Activated T-cell treated with anti-CD3 and anti-CD28 coated beads, Interleukin-2, amount 50 U/mL, for 72 hours (primary cell): ENCODE data around the gene HOXD11. TPM values are rescaled to one million over a fixed set of nuclear protein-coding genes. Genes with fewer than 3 reads are reported as not detected.
A peak's percentile ranks its signal among the peaks of the same experiment; 100 is the strongest.

Source experiments
- ATAC-seq, 2 donors: fragments of 150-1000 bp; cut with Tn5 transposase; replicated peaks in 1 of 2; 2 replicates each; pipeline ENCODE4 v1.10.0; 2021; ENCODE audit warnings: moderate library complexity in 2 of 2, mild to moderate bottlenecking in 1 of 2
- DNase-seq, 2 donors: peaks; one replicate each; pipeline ENCODE4 v3.0.0; 2021 to 2022; ENCODE audit warnings: mixed read lengths in 1 of 2
- H3K27ac Mint-ChIP-seq: one replicate; pipeline ENCODE4 v1.8.0; 2022; ENCODE audit warnings: mild to moderate bottlenecking, moderate library complexity, mixed read lengths
- H3K27me3 Mint-ChIP-seq: one replicate; pipeline ENCODE4 v1.8.0; 2022; ENCODE audit warnings: low read depth, mixed read lengths
- H3K36me3 Mint-ChIP-seq, 2 donors: one replicate each; pipeline ENCODE4 v1.8.0; 2022; ENCODE audit warnings: mixed read lengths in 2 of 2, mild to moderate bottlenecking in 1 of 2; ENCODE audit not compliant: insufficient read depth in 2 of 2
- H3K4me1 Mint-ChIP-seq: one replicate; pipeline ENCODE4 v1.8.0; 2022; ENCODE audit warnings: low read depth, mixed read lengths
- H3K4me3 Mint-ChIP-seq, 2 donors: one replicate each; pipeline ENCODE4 v1.8.0; 2022; ENCODE audit warnings: mild to moderate bottlenecking in 2 of 2, mixed read lengths in 2 of 2, moderate library complexity in 2 of 2
- H3K9me3 Mint-ChIP-seq, 2 donors: one replicate each; pipeline ENCODE4 v1.8.0; 2022; ENCODE audit warnings: mixed read lengths in 2 of 2
- total RNA-seq, 2 donors: library from RNA; stranded (reverse); gene quantifications; one replicate each; pipeline ENCODE4 v1.2.3, GENCODE V29; 2022

The HOXD11 gene
- total RNA-seq, 2 donors from 2014 or later: not detected

DNA sequence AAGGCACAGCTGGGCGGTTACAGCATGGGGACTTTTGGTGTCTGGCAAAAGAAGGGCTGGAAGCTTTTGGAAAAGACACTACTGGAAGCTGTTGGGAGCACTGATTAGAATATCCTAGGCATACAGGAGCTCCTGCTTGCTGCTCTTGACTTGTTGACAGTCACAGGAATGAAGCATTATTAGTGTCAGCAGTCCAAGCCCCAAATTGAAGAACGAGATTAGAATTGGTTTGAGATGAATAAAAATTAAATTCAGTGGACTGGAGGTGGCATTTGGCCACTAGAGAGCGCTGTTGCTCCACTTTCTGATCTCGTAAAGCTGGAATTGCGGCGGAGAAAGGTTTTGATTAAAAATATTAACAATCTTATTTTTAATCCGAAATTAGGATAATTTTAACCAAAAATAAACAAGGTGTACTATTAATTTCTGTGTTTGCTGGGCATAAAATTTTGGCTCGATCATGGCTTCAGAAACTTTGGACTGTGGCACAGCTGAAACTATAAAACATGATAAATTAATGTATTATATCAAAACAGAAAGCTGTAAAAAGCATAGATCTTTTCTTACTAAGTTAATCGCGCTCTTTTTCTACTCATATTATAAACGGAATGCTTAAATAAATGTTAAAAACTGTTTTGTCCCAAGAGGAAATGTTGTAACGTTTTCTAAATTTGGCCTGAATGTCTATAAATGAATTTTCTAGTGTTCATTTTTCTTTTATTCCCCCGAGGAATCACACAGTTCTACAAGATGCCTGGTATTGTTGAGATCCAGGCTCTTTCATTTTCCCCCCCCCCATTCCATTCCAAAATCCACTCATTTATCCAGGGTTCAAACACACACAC, 20.1 kb downstream of the HOXD11 start:
- ATAC-seq (no peak), DNase-seq (peak; percentile 61 to 67)
- Mint-ChIP-seq H3K27me3 (peaks cover 75% of the 10 kb centered on the region), H3K27ac (peak overlapping the region; percentile 63), H3K4me1 (peaks cover 42% of the 10 kb centered on the region), H3K4me3 (no peak overlapping the region), H3K36me3 (peaks cover 0 to 2% of the 10 kb centered on the region in 2 donors), H3K9me3 (no peaks in the 10 kb centered on the region)

DNA sequence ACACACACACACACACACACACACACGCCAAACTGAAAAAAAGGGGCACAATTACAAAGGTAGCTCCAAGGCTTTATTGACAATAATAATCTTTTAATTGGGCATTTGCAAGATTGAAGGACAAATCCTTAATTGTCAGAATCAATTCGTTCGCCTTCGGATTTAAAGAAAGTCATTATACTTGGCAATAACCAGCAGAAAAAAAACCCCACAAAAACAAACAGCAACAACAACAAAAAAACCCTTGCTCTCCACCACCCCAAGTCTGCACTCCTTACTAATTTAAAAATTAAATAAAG, 20.6 kb downstream of the HOXD11 start:
- Mint-ChIP-seq H3K4me3 (no peak overlapping the region), H3K27ac (peak overlapping the region; percentile 74), H3K27me3 (peaks cover 81% of the 10 kb centered on the region), H3K36me3 (peaks cover 0 to 5% of the 10 kb centered on the region in 2 donors), H3K4me1 (peaks cover 46% of the 10 kb centered on the region), H3K9me3 (no peaks in the 10 kb centered on the region)
- no peak for DNase-seq
- ATAC-seq: no peak

GRCh38 chr2:176128172-176128981, 21.3 kb downstream of the HOXD11 start:
- DNase-seq: no peak
- Mint-ChIP-seq H3K4me3 (peak overlapping the region; percentile 44 to 65), H3K4me1 (peaks cover 46% of the 10 kb centered on the region), H3K27me3 (peaks cover 86% of the 10 kb centered on the region), H3K9me3 (no peaks in the 10 kb centered on the region), H3K36me3 (peaks cover 0 to 5% of the 10 kb centered on the region in 2 donors), H3K27ac (peak overlapping the region; percentile 74)
- ATAC-seq: no peak

- H3K9me3 Mint-ChIP-seq: no peaks in the 10 kb centered on the region
- H3K4me1 Mint-ChIP-seq: peaks cover 46% of the 10 kb centered on the region
- peaks cover 0 to 5% of the 10 kb centered on the region in 2 donors for H3K36me3 Mint-ChIP-seq
- peak within 1 kb of the TSS; percentile 45 to 74 for H3K4me3 Mint-ChIP-seq
- peak; percentile 35 to 44 for DNase-seq
- peak within 1 kb of the TSS; percentile 74 for H3K27ac Mint-ChIP-seq
- peak in 1 of 2 donors; percentile 40 for ATAC-seq
- H3K27me3 Mint-ChIP-seq: peaks cover 86% of the 10 kb centered on the region
Observed at GRCh38 chr2:176128982-176129796, 22.1 kb downstream of the HOXD11 start, which contains the start of gene HOXD8. TSS of gene HOXD8 (plus strand) at chr2:176129705. CDS start at chr2:176130367, 662 bp downstream.

GRCh38 chr2:176129813-176130146, 22.7 kb downstream of the HOXD11 start:
- Mint-ChIP-seq H3K4me1 (peaks cover 46% of the 10 kb centered on the region), H3K4me3 (peak overlapping the region; percentile 45 to 65), H3K27ac (no peak overlapping the region), H3K36me3 (peaks cover 0 to 4% of the 10 kb centered on the region in 2 donors), H3K27me3 (peaks cover 86% of the 10 kb centered on the region), H3K9me3 (no peaks in the 10 kb centered on the region)
- ATAC-seq: peak; percentile 16 to 22
- no peak for DNase-seq

- peaks cover 49% of the 10 kb centered on the region for H3K4me1 Mint-ChIP-seq
- ATAC-seq (peak; percentile 47 to 50), DNase-seq (peak; percentile 42 to 50)
- H3K27me3 Mint-ChIP-seq: peaks cover 86% of the 10 kb centered on the region
- peak overlapping the region; percentile 93 for H3K27ac Mint-ChIP-seq
- H3K9me3 Mint-ChIP-seq: no peaks in the 10 kb centered on the region
- peak overlapping the region; percentile 74 to 84 for H3K4me3 Mint-ChIP-seq
- H3K36me3 Mint-ChIP-seq: peaks cover 0 to 3% of the 10 kb centered on the region in 2 donors
Observed at GRCh38 chr2:176130147-176130956, 23.3 kb downstream of the HOXD11 start.

GRCh38 chr2:176130957-176131847, 24.1 kb downstream of the HOXD11 start:
- ATAC-seq (no peak), DNase-seq (no peak)
- peaks cover 1 to 5% of the 10 kb centered on the region in 2 donors for H3K36me3 Mint-ChIP-seq
- peaks cover 86% of the 10 kb centered on the region for H3K27me3 Mint-ChIP-seq
- no peaks in the 10 kb centered on the region for H3K9me3 Mint-ChIP-seq
- peak overlapping the region; percentile 93 for H3K27ac Mint-ChIP-seq
- H3K4me3 Mint-ChIP-seq: peak overlapping the region; percentile 74 to 84
- H3K4me1 Mint-ChIP-seq: peaks cover 56% of the 10 kb centered on the region

GRCh38 chr2:176131848-176132158, 24.7 kb downstream of the HOXD11 start:
- Mint-ChIP-seq H3K27ac (peak overlapping the region; percentile 74), H3K4me1 (peaks cover 55% of the 10 kb centered on the region), H3K27me3 (peaks cover 83% of the 10 kb centered on the region), H3K9me3 (no peaks in the 10 kb centered on the region), H3K36me3 (peaks cover 1 to 5% of the 10 kb centered on the region in 2 donors), H3K4me3 (peak overlapping the region; percentile 67 to 83)
- ATAC-seq: no peak
- no peak for DNase-seq

GRCh38 chr2:176132205-176133171, 25.4 kb downstream of the HOXD11 start:
- Mint-ChIP-seq H3K27me3 (peaks cover 83% of the 10 kb centered on the region), H3K27ac (peak overlapping the region; percentile 74), H3K4me1 (peaks cover 55% of the 10 kb centered on the region), H3K9me3 (no peaks in the 10 kb centered on the region), H3K4me3 (peak overlapping the region; percentile 67 to 83), H3K36me3 (peaks cover 2 to 5% of the 10 kb centered on the region in 2 donors)
- DNase-seq: no peak
- ATAC-seq: no peak

GRCh38 chr2:176133389-176133788, 26.3 kb downstream of the HOXD11 start:
- no peaks in the 10 kb centered on the region for H3K9me3 Mint-ChIP-seq
- DNase-seq (no peak), ATAC-seq (no peak)
- peaks cover 3 to 7% of the 10 kb centered on the region in 2 donors for H3K36me3 Mint-ChIP-seq
- H3K27me3 Mint-ChIP-seq: peaks cover 83% of the 10 kb centered on the region
- H3K4me1 Mint-ChIP-seq: peaks cover 54% of the 10 kb centered on the region
- H3K4me3 Mint-ChIP-seq: no peak overlapping the region
- no peak overlapping the region for H3K27ac Mint-ChIP-seq

- ATAC-seq (peak in 1 of 2 donors; percentile 34), DNase-seq (no peak)
- Mint-ChIP-seq H3K4me1 (peaks cover 54% of the 10 kb centered on the region), H3K27ac (no peak overlapping the region), H3K9me3 (no peaks in the 10 kb centered on the region), H3K4me3 (no peak overlapping the region), H3K36me3 (peaks cover 6 to 11% of the 10 kb centered on the region in 2 donors), H3K27me3 (peaks cover 83% of the 10 kb centered on the region)
Observed at GRCh38 chr2:176134035-176134434, 27.0 kb downstream of the HOXD11 start.
